SHP77 treated with DMSO at 0.1 percent for 48 hours (cell line): ENCODE results near the gene LRRC15.

Source experiments
- DNase-seq: peaks from one replicate; lab custom pipeline; 2025; lab: John Stamatoyannopoulos, UW

Gene LRRC15

DNA sequence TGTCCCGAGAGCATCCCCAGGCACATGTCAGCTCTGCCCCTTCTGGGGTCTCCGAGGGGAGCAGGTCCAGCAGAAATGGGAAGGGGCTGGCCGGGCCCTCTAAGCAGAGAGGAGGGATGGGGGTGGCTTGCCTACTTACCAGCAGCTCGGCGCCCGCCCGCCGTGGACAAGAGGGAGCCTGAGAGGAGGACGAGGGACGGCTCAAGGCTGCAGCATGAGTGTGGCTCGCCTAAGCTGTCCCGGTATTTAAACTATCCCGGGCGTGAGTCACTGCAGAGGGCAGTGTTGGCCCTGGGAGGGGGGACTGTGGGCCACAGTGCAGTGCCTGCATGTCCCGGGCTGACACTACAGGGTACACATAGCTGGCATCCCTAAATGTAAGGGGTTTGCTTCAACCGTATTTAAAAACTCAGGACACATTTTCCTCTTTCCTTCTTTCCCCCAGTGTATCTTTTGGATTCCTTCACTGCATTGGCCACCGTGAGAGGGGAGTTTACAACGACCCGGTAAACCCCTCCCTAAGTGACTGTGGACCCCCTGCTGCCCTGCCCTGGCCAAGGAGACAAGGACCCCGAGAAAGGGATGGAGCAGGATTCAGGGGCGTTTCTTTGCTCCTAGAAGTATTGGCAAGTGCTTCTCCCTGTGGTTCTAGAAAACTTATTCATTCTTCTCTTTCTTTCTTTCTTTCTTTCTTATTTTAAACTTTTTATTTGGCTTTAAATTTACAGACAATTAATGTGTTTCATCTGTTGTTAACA, at the start of gene LRRC15:
Gene LRRC15 (minus strand): TSS at position 222 of the 758 bp plus-strand sequence. CDS start 8,700 bp downstream, outside the sequence.
- no peak for DNase-seq

- DNase-seq: no peak
Observed at GRCh38 chr3:194418671-194419070, 49.1 kb upstream of the LRRC15 start.

- no peak for DNase-seq
Observed at GRCh38 chr3:194407423-194407822, 37.9 kb upstream of the LRRC15 start.

DNA sequence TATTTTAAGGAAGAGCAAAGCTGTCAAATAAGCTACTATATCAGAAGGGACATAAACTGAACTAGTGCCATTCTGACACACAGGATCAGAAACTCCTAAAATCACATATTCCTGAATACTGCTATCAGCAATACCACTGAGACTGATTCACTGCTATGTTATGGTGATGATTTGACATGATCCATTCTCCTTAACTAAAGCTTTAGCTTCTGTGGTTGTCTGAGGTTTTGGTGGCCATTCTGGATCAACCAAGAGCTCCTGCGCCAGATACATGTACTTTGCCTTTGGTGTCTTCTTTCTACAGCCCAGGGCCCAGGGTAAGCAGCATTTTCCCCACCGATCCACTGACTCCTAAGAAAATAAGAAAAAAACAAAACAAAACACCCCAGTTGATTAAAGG, 36.2 kb upstream of the LRRC15 start:
- no peak for DNase-seq

DNA sequence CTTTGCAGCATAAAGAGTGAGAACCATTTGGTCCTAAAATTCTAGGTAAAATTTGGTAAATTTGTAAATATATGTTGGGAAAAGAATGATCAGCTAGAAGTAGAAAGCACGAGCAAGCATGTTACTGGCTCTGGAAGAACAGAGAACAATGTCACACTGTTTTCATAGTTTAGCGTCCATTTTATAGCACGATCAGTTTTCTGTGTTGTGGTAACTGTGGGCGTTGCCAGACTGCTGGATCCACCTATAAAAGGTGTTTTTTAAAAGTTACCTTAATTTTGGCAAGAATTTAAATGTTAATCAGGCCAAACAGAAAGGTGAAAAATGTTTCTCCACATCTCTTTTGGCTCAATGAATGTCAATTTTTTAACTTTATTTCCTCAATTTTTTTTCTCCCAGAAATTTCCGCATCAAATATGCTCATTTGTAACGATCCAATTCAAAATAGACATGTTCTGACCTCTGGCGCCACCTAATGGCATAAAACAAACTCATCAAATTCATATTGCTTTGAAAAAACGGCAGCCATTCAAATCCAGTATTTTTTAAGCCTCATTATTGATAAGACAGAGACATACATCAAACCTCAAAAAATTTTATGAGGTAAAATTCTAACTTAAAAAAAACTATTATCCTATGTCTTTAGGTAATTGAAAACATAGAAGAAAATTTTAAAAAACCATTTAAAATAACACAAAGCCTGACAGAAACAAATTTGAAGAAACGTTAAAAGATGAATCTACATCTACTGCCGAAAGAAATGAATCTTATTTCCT, 35.0 kb upstream of the LRRC15 start:
- no peak for DNase-seq

DNA sequence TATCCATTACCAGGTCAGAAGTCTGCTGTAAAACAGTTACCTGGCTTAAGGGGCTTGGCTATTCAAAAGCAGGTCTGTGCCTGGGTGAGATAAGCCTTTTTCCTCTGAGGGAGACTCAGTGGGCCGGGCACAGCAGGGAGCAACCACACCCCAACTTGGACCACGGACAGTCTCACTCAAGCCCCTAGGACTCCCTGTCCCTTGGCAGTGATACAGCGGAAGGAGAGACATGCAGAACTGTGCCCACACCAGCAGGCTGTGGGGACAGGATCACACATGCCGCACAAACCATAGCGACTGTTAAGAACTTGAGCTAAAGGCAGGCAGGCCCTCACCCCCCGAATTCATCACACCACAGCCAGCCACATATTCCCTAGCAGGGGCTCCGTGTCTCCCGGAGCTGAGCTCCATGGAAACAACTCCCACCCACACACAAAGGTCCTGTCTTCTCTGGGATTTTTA, 32.4 kb upstream of the LRRC15 start:
- no peak for DNase-seq

- no peak for DNase-seq
Observed at GRCh38 chr3:194401346-194401745, 31.8 kb upstream of the LRRC15 start.

DNA sequence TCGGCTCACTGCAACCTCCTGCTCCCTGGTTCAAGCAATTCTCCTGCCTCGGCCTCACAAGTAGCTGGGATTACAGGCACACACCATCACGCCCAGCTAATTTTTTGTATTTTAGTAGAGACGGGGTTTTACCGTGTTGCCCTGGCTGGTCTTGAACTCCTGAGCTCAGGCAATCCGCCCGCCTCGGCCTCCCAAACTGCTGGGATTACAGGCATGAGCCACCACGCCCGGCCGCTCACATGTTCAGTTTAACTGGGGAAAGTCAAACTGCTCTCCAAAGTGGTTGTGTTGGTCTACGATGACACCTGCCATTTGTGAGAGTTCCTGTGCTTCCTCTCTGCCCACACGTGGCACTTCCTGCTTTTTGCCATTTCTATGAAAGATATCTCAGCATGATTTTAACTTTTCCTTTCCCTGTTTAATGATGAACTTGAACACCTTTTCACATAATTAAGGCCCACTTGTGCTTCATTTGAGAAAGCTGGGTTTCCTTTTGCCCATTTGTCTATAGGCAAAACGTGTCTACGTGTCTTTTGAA, 30.4 kb upstream of the LRRC15 start:
- no peak for DNase-seq

DNA sequence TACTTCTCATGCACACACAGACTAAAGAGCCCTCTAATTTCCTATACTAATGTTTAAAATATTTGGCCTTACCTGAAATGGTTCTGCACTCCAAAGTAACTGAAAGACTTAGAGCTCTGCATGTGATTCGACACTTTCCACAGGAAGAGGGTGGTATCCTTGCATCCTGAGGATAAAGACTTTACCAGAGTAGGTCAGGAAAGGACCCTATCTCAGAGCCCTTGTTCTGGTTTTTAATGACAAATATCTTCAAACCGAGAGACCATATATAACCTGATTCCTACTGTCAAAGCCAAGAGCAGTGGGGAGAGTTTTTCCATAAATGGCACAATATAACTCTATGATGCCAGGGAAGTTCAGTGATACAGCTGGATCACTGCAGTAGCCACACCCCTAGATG, 29.6 kb upstream of the LRRC15 start, which contains the start of gene GP5:
Gene GP5 (minus strand): TSS at position 101 of the 400 bp plus-strand sequence. CDS start 984 bp downstream, outside the sequence.
- DNase-seq: no peak

DNA sequence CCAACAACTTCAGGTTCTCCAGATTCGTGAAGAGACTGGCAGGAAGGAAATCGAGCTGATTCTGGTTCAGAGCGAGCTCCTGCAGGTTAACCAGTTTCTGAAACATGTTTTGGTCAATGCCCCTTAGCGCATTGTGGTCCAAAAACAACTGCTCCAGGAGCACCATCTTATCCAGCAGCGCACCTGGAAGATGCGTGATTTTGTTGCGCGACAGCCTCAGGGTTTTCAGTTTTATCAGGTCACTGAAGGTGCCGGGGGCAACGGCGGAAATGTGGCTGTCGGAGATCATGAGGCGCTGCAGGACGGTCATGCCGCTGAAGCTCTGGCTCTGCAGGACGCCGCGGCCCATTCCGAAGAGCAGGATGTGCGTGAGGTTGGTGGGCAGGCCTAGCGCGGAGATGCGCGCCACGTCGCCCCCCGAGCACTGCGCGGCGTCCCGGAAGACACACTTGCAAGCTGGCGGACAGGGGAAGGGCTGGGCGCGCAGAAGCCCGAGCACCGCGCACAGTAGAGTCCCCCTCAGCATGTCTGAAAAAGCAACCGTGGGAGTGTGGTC, 28.3 kb upstream of the LRRC15 start:
- no peak for DNase-seq

- no peak for DNase-seq
Observed at GRCh38 chr3:194396859-194397756, 27.6 kb upstream of the LRRC15 start.

GRCh38 chr3:194396539-194396858, 27.0 kb upstream of the LRRC15 start:
- no peak for DNase-seq

DNA sequence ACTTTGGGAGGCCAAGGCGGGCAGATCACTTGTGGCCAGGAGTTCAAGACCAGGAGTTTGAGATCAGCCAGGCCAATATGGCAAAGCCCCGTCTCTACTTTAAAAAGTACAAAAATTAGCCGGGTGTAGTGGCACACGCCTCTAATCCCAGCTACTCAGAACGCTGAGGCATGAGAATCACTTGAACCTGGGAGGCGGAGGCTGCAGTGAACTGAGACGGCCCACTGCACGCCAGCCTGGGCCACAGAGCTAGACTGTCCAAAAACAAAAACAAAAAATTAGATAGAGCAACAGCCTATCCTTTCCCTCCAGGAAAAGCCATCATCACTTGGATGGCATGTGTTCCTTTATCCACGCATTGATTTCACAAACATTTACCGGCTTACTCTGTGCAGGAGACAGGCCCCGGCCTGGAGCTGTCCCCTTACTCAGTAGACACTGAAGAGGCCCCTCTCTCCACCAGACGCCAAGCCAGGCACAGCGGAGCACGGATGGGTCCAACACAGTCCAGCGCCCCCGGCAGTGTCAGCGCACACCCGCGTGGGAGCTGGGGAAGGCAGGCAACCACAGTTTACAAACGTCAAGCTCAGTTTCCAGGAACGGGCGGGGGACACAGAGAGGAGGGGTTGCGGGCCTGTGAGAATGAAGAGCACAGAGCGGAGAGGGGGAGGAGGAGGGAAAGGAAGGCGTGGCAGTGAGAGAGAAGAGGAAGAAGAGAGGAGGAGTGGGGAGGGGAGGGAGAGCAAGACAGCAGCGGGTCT, 26.4 kb upstream of the LRRC15 start:
- no peak for DNase-seq

DNA sequence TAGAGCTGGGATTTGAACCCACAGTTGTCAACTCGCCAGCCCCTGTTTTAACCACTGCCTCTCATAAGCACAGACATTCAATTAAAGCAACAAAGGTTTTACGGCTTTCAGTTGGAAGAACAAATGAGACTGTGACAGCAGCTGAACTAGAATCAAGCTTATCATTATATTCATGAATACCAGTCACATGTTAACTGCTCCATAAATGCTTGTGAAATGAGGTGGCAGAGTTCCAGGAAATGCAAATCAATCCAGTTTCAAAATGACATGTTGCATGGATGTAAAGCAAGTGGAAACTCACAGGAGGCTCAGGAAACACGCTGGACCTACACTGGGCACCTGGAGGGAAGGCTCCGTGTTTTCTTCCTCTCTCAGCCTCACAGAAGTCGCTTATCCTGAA, 25.7 kb upstream of the LRRC15 start:
- no peak for DNase-seq

- no peak for DNase-seq
Observed at GRCh38 chr3:194392576-194392975, 23.0 kb upstream of the LRRC15 start.

GRCh38 chr3:194390835-194391234, 21.3 kb upstream of the LRRC15 start:
- DNase-seq: no peak

DNA sequence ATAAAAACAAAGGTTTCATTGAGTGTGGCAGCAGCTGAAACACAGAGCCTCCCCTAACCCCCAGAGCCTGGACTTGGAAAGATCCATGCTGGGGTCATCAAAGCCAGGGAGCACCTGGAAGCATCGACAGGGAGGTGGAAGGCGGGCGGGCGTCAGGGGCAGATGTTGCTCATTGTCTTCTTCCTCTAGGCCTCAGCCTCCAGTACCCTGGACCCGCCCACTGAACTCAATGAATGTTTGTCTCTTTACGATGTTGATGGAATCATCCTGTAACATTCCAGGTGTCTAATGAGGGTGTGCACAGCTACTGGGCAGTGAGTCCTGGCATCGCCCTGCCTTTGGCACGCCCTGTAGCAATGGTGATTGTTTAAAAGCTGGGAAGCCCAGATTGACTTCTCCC, 19.7 kb upstream of the LRRC15 start:
- no peak for DNase-seq

GRCh38 chr3:194387926-194388418, 18.4 kb upstream of the LRRC15 start:
- no peak for DNase-seq

- DNase-seq: no peak
Observed at GRCh38 chr3:194387276-194387675, 17.7 kb upstream of the LRRC15 start.

- DNase-seq: no peak
Observed at GRCh38 chr3:194386648-194387047, 17.1 kb upstream of the LRRC15 start.

- DNase-seq: no peak
Observed at GRCh38 chr3:194386066-194386465, 16.5 kb upstream of the LRRC15 start.
